GM12873 (cell line): ENCODE data around the gene KRT84.

ENCODE experiments used
- TF ChIP-seq, protein P1 (sequence below): IDR thresholded peaks from 2 replicates; pipeline ENCODE4 v1.5.1; 2012; ENCODE audit warnings: low read depth, mild to moderate bottlenecking, moderate library complexity, low read length, control low read depth; ENCODE audit not compliant: insufficient read depth; ENCODE audit errors: missing control alignments

The KRT84 gene

DNA sequence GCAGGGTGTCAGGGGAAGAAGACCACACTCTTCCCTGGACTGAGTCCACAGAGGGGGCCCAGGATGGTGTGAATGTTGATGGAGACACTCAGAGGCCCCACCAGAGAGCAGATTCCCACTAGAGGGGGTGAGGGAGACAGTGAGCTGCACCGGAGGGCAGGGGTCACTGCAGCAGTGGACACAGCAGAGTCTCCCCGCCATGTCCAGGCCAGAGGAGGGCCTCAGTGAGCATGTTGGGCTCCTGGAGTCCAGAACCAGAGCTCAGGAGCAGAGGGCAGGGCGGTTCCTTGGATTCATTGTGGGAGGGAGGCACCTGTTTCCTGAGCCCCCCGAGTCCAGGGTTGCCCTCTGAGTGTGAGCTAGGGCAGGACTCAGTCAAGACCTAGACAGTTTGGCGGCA is 22.5 kb upstream of the KRT84 start:
- TF ChIP-seq, protein P1, sequence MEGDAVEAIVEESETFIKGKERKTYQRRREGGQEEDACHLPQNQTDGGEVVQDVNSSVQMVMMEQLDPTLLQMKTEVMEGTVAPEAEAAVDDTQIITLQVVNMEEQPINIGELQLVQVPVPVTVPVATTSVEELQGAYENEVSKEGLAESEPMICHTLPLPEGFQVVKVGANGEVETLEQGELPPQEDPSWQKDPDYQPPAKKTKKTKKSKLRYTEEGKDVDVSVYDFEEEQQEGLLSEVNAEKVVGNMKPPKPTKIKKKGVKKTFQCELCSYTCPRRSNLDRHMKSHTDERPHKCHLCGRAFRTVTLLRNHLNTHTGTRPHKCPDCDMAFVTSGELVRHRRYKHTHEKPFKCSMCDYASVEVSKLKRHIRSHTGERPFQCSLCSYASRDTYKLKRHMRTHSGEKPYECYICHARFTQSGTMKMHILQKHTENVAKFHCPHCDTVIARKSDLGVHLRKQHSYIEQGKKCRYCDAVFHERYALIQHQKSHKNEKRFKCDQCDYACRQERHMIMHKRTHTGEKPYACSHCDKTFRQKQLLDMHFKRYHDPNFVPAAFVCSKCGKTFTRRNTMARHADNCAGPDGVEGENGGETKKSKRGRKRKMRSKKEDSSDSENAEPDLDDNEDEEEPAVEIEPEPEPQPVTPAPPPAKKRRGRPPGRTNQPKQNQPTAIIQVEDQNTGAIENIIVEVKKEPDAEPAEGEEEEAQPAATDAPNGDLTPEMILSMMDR: no peak

DNA sequence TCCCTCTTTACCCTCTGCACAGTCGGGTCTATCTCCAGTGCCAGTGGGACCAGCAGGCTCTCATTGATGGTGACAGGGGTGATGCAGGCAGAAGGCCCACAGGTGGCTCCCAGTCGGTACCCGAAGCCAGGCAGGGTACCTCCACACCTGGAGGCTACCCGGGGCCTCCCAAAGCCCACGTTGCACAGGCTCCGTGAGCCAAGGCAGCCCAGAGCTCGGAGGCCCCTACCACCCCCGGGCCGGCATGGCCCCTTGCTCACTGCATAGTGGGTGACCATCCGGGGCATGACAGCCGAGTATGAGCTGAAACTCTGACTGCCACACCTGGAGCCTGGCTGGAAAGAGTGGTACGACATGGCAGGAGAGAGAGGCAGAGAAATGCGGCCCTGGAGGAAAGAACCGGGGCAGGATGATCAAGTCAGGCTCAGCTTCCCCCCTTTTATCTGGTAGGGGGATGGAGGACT is 20.5 kb upstream of the KRT84 start, which contains the start of gene KRT82:
Gene KRT82, minus strand, starts transcription at position 414 of the 464 bp plus-strand sequence. Its CDS starts 58 bp downstream, at position 356.
- TF ChIP-seq, protein P1: no peak

DNA sequence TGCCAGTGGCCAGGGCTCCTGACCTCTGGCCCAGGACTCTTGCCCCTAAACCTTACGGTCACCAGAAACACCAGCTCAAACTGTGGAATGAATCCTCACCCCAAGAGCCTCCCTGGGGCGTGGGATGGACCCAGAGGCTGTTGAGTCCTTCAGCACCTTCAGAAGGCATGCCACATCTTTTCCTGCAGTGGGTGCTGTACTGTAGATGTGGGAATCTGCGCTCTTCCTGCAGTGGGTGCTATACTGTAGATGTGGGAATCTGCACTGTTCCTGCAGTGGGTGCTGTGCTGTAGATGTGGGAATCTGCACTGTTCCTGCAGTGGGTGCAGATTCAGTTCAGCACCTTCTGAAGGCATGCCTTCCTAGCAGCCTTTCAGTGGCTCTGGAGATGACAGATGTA is 19.5 kb upstream of the KRT84 start:
- TF ChIP-seq, protein P1: no peak

DNA sequence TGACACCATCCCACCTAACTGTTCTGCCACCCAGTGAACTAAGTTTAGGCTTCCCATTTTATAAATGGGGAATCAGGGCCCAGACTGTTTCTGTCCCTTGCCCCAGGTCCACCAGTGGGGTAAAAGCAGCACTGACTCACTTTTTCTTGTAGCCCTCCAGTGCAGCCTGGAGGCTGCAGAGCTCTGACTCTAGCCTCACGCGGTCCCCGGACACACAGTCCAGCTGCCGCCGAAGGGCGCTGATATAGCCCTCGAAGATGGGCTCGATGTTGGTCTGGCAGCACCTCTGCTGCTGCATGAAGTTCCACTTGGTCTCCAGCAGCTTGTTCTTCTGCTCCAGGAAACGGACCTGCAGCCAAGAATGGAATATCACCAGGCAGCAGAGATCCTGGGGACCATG is 18.1 kb upstream of the KRT84 start:
- TF ChIP-seq, protein P1: no peak

DNA sequence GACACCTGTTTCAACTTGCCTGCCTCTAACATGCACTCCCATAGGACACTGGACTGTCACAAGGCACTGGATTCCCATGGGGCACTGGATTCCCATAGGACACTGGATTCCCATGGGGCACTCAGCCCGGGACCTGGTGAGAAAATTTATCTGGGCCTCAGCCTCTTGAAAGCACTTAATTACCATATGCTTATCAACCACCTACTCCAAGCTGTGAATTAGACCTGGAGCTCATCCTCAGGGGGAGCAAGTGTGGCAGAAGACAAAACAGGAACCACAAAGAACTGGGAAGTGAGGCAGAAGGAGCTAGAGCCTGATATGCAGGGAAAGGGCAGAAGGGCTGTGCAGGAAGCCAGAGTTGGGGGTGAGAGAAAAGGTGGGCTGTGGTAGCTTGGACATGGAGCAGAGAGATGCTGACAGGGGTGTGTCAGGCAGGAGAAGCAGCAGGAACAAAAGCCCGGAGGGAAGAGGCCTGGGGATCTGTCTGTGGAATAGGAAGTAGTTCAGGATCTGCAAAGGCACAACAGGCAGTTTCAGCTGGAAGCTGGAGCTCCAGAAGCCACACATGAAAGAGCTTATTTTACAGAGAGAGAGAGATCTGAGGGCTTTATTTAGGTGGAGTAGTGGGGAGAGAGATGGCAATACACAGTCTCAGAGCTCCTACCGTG is 17.6 kb upstream of the KRT84 start:
- TF ChIP-seq, protein P1: no peak

DNA sequence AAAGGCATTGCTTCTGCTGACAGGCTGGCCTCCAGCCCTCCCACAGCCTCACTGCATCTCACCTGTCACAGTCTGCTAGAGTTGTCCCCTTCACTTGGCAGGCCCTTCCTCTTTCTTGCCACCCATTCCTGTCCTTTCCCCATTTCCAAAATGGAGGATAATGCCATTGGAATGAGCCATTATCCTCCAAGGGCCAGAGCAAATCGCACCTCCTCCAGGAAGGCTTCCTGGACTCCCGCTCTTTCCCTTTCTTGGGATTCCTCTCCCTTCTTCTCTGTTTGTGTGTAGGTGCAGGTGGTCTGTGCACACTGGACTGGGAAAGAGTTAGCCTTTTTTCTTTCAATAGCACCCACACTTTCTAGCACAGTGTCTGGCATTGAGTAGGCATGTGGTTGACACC is 16.9 kb upstream of the KRT84 start:
- TF ChIP-seq, protein P1: no peak

DNA sequence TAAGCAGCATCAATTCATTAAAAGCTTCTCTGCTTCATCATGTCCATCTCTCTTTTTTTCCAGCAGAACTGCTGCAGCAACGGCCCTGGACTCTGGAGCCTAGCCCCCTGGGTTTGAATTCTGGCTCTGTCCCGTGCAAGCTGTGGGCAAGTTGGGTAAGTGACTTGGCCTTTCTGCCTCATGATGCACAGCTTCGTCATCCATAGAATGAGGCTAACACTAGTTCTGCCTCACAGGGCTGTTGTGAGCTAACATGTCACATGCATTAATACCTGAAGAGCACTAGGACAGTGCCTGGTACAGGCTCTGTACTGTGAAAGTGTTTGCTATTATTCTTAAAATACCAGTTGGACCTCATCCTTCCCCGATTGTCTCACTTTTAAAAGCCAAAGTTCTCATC is 16.5 kb upstream of the KRT84 start:
- TF ChIP-seq, protein P1: no peak
